OCI-LY3 (cell line): ENCODE results near the gene FSIP1.

Experiments
- EZH2phosphoT487 ChIP-seq: fragments of 200-600 bp; shearing (Covaris generic); IDR thresholded peaks from 2 replicates; pipeline ENCODE4 v1.6.1; 2018; ENCODE audit warnings: antibody characterized with exemption, mixed run types, low read depth
- TF ChIP-seq, protein P1 (sequence below): fragments of 200-600, 300-600 bp; sonication (generic); IDR thresholded peaks from 2 replicates; pipeline ENCODE4 v1.5.1; 2014; ENCODE audit warnings: antibody characterized with exemption, low read length, low read depth

- TF ChIP-seq, protein P1, sequence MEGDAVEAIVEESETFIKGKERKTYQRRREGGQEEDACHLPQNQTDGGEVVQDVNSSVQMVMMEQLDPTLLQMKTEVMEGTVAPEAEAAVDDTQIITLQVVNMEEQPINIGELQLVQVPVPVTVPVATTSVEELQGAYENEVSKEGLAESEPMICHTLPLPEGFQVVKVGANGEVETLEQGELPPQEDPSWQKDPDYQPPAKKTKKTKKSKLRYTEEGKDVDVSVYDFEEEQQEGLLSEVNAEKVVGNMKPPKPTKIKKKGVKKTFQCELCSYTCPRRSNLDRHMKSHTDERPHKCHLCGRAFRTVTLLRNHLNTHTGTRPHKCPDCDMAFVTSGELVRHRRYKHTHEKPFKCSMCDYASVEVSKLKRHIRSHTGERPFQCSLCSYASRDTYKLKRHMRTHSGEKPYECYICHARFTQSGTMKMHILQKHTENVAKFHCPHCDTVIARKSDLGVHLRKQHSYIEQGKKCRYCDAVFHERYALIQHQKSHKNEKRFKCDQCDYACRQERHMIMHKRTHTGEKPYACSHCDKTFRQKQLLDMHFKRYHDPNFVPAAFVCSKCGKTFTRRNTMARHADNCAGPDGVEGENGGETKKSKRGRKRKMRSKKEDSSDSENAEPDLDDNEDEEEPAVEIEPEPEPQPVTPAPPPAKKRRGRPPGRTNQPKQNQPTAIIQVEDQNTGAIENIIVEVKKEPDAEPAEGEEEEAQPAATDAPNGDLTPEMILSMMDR: no peak
- TF ChIP-seq EZH2phosphoT487: no peak
Measured at GRCh38 chr15:39770748-39771689, 11.6 kb downstream of the FSIP1 start.
